Esophagus squamous epithelium (tissue), 5 donors: ENCODE results near the gene TMEM63B. TPM values are rescaled to one million over a fixed set of nuclear protein-coding genes. Genes with fewer than 3 reads are reported as not detected.

Experiments used
- DNase-seq: peaks from one replicate; lab custom pipeline; 2025; lab: John Stamatoyannopoulos, UW
- H3K27ac ChIP-seq, 4 donors: fragments of 200-600 bp; sonication (generic); one replicate each; pipeline ENCODE4 v1.5.1; 2016 to 2019; ENCODE audit warnings: mild to moderate bottlenecking in 1 of 4
- H3K27me3 ChIP-seq, 4 donors: fragments of 200-600 bp; sonication (generic); 1 replicate in 3 of 4; 2 replicates in 1 of 4; pipeline versions ENCODE4 v1.5.1 to v1.6.0; 2017 to 2021; ENCODE audit warnings: antibody characterized with exemption in 1 of 4
- H3K36me3 ChIP-seq, 3 donors: fragments of 200-600 bp; sonication (generic); one replicate each; pipeline ENCODE4 v1.5.1; 2016 to 2019
- H3K4me1 ChIP-seq, 3 donors: fragments of 200-600 bp; sonication (generic); one replicate each; pipeline ENCODE4 v1.5.1; 2017 to 2019
- H3K4me3 ChIP-seq, 4 donors: fragments of 200-600 bp; sonication (generic); 1 replicate in 3 of 4; 2 replicates in 1 of 4; pipeline ENCODE4 v1.5.1; 2016 to 2019; ENCODE audit warnings: mild to moderate bottlenecking in 2 of 4, moderate library complexity in 1 of 4
- H3K9me3 ChIP-seq, 3 donors: fragments of 200-600 bp; sonication (generic); one replicate each; pipeline ENCODE4 v1.5.1; 2016 to 2019
- CTCF ChIP-seq, 6 experiments: fragments of 450-650 bp in 4 of 6; fragments of 200-600 bp in 2 of 6; sonication (generic) in 2 of 6; IDR thresholded peaks; one replicate each; pipeline ENCODE4 v1.5.1; 2016 to 2019; ENCODE audit warnings: antibody characterized with exemption in 6 of 6, mild to moderate bottlenecking in 4 of 6, moderate library complexity in 4 of 6
- POLR2A ChIP-seq, 4 donors: fragments of 450-650 bp; IDR thresholded peaks; one replicate each; pipeline ENCODE4 v1.6.1; 2017; ENCODE audit warnings: antibody characterized with exemption in 4 of 4, mild to moderate bottlenecking in 4 of 4, moderate library complexity in 3 of 4
- WGBS, 2 donors: methylation state at CpG; one replicate each; pipeline ENCODE4 v1.1.5; 2018; 5-methylcytosine and 5-hydroxymethylcytosine counted together
- intact Hi-C: fragments of 100-400 bp; cut with DNase I; formaldehyde crosslinking; loops from one replicate; pipeline ENCODE4 v1.15.0; 2022
- total RNA-seq, 4 donors: library from RNA; depleted of rRNA; stranded (reverse); fragments of >200 nt; gene quantifications; one replicate each; pipeline ENCODE4 v1.1.0, GENCODE V29; 2016
- donor health status: DM: yes; HTN: yes; CAD: no.

Gene TMEM63B
- 10 to 100 TPM; 27.8 to 56.3 (median 45.5) TPM for total RNA-seq

- H3K27ac ChIP-seq = peak within 1 kb of the TSS; percentile 91 to 98 (median 94)
- 1 to 7% methylated on average over 12 to 13 of the region's 80 CpGs for WGBS, 2 donors
- no peaks in the 10 kb centered on the region for H3K36me3 ChIP-seq
- peak; percentile 43 for DNase-seq
- TF ChIP-seq CTCF (IDR thresholded peaks at IDR 0.05) (no peak), POLR2A (IDR thresholded peaks at IDR 0.05) (peak in 3 of 4 donors; percentile 42 to 79 (median 55))
- H3K4me1 ChIP-seq = peaks cover 17 to 72% (median 37%) of the 10 kb centered on the region in 3 donors
- H3K27me3 ChIP-seq = no peaks in the 10 kb centered on the region
- intact Hi-C loops = no loop called here
- H3K4me3 ChIP-seq = peak within 1 kb of the TSS; percentile 87 to 98 (median 96)
- H3K9me3 ChIP-seq = no peaks in the 10 kb centered on the region
These were observed at the start of gene TMEM63B, which contains the start of gene MRPL14 for GRCh38 chr6:44127186-44128019. Gene TMEM63B, plus strand, starts transcription at chr6:44127554. Its CDS starts 7,031 bp downstream, at chr6:44134585. Gene MRPL14, minus strand, starts transcription at chr6:44127452. Its CDS starts 10,841 bp downstream, at chr6:44116611.

- DNase-seq = no peak
- intact Hi-C loops = loop anchor here (5.0 kb wide), 2 partner anchors 311 to 411 kb away; no protein-coding TSS in a partner anchor
- 92% methylated on average over 6 of the region's 6 CpGs for WGBS, 2 donors
These were observed 49.0 kb upstream of the TMEM63B start for GRCh38 chr6:44078219-44078826.

GRCh38 chr6:44078827-44079671, 48.3 kb upstream of the TMEM63B start:
- Histone ChIP-seq H3K9me3 (no peaks in the 10 kb centered on the region), H3K27ac (no peak overlapping the region), H3K4me1 (peaks cover 26 to 49% (median 29%) of the 10 kb centered on the region in 3 donors), H3K4me3 (no peak overlapping the region), H3K36me3 (no peaks in the 10 kb centered on the region), H3K27me3 (peaks cover 0 to 13% (median 0%) of the 10 kb centered on the region in 4 donors)
- TF ChIP-seq POLR2A (IDR thresholded peaks at IDR 0.05) (no peak), CTCF (IDR thresholded peaks at IDR 0.05) (peak; percentile 72 to 96 (median 94))
- intact Hi-C loops = loop anchor here (5.0 kb wide), 2 partner anchors 312 to 412 kb away; no protein-coding TSS in a partner anchor
- DNase-seq = no peak
- WGBS, 2 donors = 10 to 15% methylated on average over 5 to 8 of the region's 8 CpGs

More at GRCh38 chr6:44078219-44078826, 49.0 kb upstream of the TMEM63B start:
- Histone ChIP-seq H3K27me3 (peaks cover 0 to 13% (median 0%) of the 10 kb centered on the region in 4 donors), H3K4me3 (no peak overlapping the region), H3K36me3 (no peaks in the 10 kb centered on the region), H3K27ac (no peak overlapping the region), H3K9me3 (no peaks in the 10 kb centered on the region), H3K4me1 (peaks cover 34 to 53% (median 36%) of the 10 kb centered on the region in 3 donors)
- TF ChIP-seq POLR2A (IDR thresholded peaks at IDR 0.05) = no peak

- H3K4me1 ChIP-seq = peaks cover 22 to 49% (median 28%) of the 10 kb centered on the region in 3 donors
- DNase-seq = no peak
- H3K9me3 ChIP-seq = no peaks in the 10 kb centered on the region
- WGBS, 2 donors = 65 to 76% methylated on average over 2 to 3 of the region's 3 CpGs
- no peak overlapping the region for H3K27ac ChIP-seq
- no peaks in the 10 kb centered on the region for H3K36me3 ChIP-seq
- TF ChIP-seq POLR2A (IDR thresholded peaks at IDR 0.05) = no peak
- TF ChIP-seq CTCF (IDR thresholded peaks at IDR 0.05) = no peak
- peaks cover 0 to 13% (median 0%) of the 10 kb centered on the region in 4 donors for H3K27me3 ChIP-seq
- intact Hi-C loops = loop anchor here (5.0 kb wide), 2 partner anchors 312 to 412 kb away; no protein-coding TSS in a partner anchor
- H3K4me3 ChIP-seq = no peak overlapping the region
These were observed 47.7 kb upstream of the TMEM63B start for GRCh38 chr6:44079672-44080071.
